Cardiac muscle cell (in vitro differentiated cells and primary cell): ENCODE results near the gene COMMD3. TPM values are rescaled to one million over a fixed set of nuclear protein-coding genes. Genes with fewer than 3 reads are reported as not detected.

Source experiments
- DNase-seq, 2 donors: peaks; one replicate each; pipeline versions ENCODE4 v3.0.0 to v3.0.0-alpha.2; 2010 to 2017; ENCODE audit warnings: low read depth in 1 of 2, low spot score in 1 of 2
- H3K27ac ChIP-seq: fragments of 200-600 bp; sonication (generic); 2 replicates; pipeline ENCODE4 v1.5.1; 2016
- H3K27me3 ChIP-seq: fragments of 200-600 bp; sonication (generic); 2 replicates; pipeline ENCODE4 v1.6.0; 2016; ENCODE audit warnings: control low read depth
- H3K36me3 ChIP-seq: fragments of 200-600 bp; sonication (generic); 2 replicates; pipeline ENCODE4 v1.5.1; 2016; ENCODE audit warnings: control low read depth
- H3K4me1 ChIP-seq: fragments of 200-600 bp; sonication (generic); 2 replicates; pipeline ENCODE4 v1.8.1; 2017; ENCODE audit warnings: low read depth, mild to moderate bottlenecking, mixed run types
- H3K4me3 ChIP-seq: fragments of 200-600 bp; sonication (generic); 2 replicates; pipeline ENCODE4 v1.5.1; 2016; ENCODE audit warnings: mild to moderate bottlenecking
- H3K9me3 ChIP-seq: fragments of 200-600 bp; sonication (generic); 2 replicates; pipeline ENCODE4 v1.5.1; 2017; ENCODE audit warnings: low read depth, mild to moderate bottlenecking, control low read depth
- CTCF ChIP-seq: IDR thresholded peaks from 2 replicates; pipeline ENCODE4 v1.5.1; 2012; ENCODE audit warnings: low read depth, mild to moderate bottlenecking, low read length
- polyA plus RNA-seq: library from polyadenylated mRNA; unstranded; fragments of >200 nt; fragmentation: Nextera tagmentation; extraction: Ambion mirVana; gene quantifications from 2 replicates; pipeline ENCODE4 v1.2.1, GENCODE V29; 2016
- total RNA-seq: library from RNA; depleted of rRNA; stranded (reverse); fragments of >200 nt; gene quantifications from 2 replicates; pipeline ENCODE4 v1.2.3, GENCODE V29; 2016

The COMMD3 gene
- total RNA-seq (24.8 and 54.3 TPM in 2 replicates), polyA plus RNA-seq (122 and 132 TPM in 2 replicates)

- DNase-seq: peak; percentile 92 to 93
- Histone ChIP-seq H3K27ac (peak within 1 kb of the TSS; percentile 77), H3K4me3 (peak within 1 kb of the TSS; percentile 54), H3K9me3 (no peaks in the 10 kb centered on the region), H3K27me3 (peaks cover 73% of the 10 kb centered on the region), H3K36me3 (no peaks in the 10 kb centered on the region), H3K4me1 (peaks cover 7% of the 10 kb centered on the region)
- TF ChIP-seq CTCF: no peak
Measured at GRCh38 chr10:22316286-22317075, at the start of gene COMMD3. COMMD3 (plus strand) TSS chr10:22316388; CDS start chr10:22316418, 30 bp downstream.

GRCh38 chr10:22268503-22268902, 47.7 kb upstream of the COMMD3 start:
- Histone ChIP-seq H3K27ac (no peak overlapping the region), H3K27me3 (no peaks in the 10 kb centered on the region), H3K4me3 (no peak overlapping the region), H3K4me1 (no peaks in the 10 kb centered on the region), H3K36me3 (no peaks in the 10 kb centered on the region), H3K9me3 (no peaks in the 10 kb centered on the region)
- no peak for DNase-seq
- TF ChIP-seq CTCF: no peak

GRCh38 chr10:22271786-22272185, 44.4 kb upstream of the COMMD3 start:
- no peak overlapping the region for H3K27ac ChIP-seq
- H3K4me3 ChIP-seq: no peak overlapping the region
- no peak for TF ChIP-seq CTCF
- no peaks in the 10 kb centered on the region for H3K27me3 ChIP-seq
- no peaks in the 10 kb centered on the region for H3K36me3 ChIP-seq
- no peak for DNase-seq
- no peaks in the 10 kb centered on the region for H3K4me1 ChIP-seq
- H3K9me3 ChIP-seq: no peaks in the 10 kb centered on the region

- Histone ChIP-seq H3K27ac (no peak overlapping the region), H3K36me3 (no peaks in the 10 kb centered on the region), H3K4me3 (no peak overlapping the region), H3K4me1 (no peaks in the 10 kb centered on the region), H3K27me3 (no peaks in the 10 kb centered on the region), H3K9me3 (no peaks in the 10 kb centered on the region)
- no peak for DNase-seq
- no peak for TF ChIP-seq CTCF
Measured at GRCh38 chr10:22278441-22278782, 37.8 kb upstream of the COMMD3 start.

- DNase-seq: no peak
- no peak for TF ChIP-seq CTCF
- H3K4me3 ChIP-seq: no peak overlapping the region
- no peaks in the 10 kb centered on the region for H3K27me3 ChIP-seq
- H3K36me3 ChIP-seq: no peaks in the 10 kb centered on the region
- no peaks in the 10 kb centered on the region for H3K4me1 ChIP-seq
- H3K9me3 ChIP-seq: no peaks in the 10 kb centered on the region
- H3K27ac ChIP-seq: no peak overlapping the region
Measured at GRCh38 chr10:22280078-22280477, 36.1 kb upstream of the COMMD3 start.
